Measurements from ENCODE around the gene RGP1. TPM values are rescaled to one million over a fixed set of nuclear protein-coding genes. Genes with fewer than 3 reads are reported as not detected.

Gene RGP1
- total RNA-seq, 1 donor from 2014 or later, result 27.2 TPM

DNA sequence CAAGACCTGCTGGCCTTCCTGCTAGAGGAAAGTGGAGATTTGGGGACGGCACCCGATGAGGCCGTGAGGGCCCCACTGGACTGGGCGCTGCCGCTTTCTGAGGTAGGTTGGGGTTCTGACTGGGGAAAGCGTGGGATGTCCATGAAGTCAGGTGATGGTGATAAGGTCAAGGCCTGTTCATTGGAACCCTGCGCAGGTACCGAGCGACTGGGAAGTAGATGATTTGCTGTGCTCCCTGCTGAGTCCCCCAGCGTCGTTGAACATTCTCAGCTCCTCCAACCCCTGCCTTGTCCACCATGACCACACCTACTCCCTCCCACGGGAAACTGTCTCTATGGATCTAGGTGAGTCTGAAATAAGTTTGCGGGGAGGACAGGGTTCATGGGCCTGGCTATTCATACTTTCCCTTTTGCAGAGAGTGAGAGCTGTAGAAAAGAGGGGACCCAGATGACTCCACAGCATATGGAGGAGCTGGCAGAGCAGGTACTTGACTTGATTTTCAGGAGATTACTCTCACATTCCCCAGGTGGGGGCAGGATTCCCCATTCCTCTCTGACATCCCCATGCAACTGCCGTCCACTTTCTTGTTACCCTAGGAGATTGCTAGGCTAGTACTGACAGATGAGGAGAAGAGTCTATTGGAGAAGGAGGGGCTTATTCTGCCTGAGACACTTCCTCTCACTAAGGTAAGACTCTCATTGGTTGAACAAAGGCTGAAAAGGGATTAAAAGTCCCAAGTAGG is 16.1 kb upstream of the RGP1 start:
- Histone ChIP-seq H2AFZ (ENCODE audit: low read depth, low read length) (peak overlapping the region; percentile 70), H3K9ac (ENCODE audit: low read length) (peak overlapping the region; percentile 91), H3K79me2 (ENCODE audit: insufficient read depth, low read length) (peaks cover 76% of the 10 kb centered on the region), H3K27ac (ENCODE audit: low read depth, low read length) (peak overlapping the region; percentile 92), H3K4me1 (ENCODE audit: insufficient read depth, low read length) (peaks cover 45% of the 10 kb centered on the region), H3K9me3 (ENCODE audit: insufficient read depth, low read depth, low read length) (no peaks in the 10 kb centered on the region), H3K27me3 (ENCODE audit: insufficient read depth, low read length) (no peaks in the 10 kb centered on the region), H3K4me2 (ENCODE audit: low read length) (peak overlapping the region; percentile 99), H3K36me3 (ENCODE audit: insufficient read depth, low read length) (peaks cover 32% of the 10 kb centered on the region), H3K4me3 (ENCODE audit: insufficient read depth, low read depth, low read length) (peak overlapping the region; percentile 93), H4K20me1 (ENCODE audit: insufficient read depth, low read length) (peaks cover 76% of the 10 kb centered on the region)
- peaks cover 15% of the 10 kb centered on the region for H3K36me3 Mint-ChIP-seq (ENCODE audit: low read depth, unreplicated experiment)
- peaks cover 30% of the 10 kb centered on the region for H3K4me1 Mint-ChIP-seq (ENCODE audit: low read depth, unreplicated experiment)
- no peaks in the 10 kb centered on the region for H3K9me3 Mint-ChIP-seq (ENCODE audit: unreplicated experiment)
- TF ChIP-seq, protein P1, sequence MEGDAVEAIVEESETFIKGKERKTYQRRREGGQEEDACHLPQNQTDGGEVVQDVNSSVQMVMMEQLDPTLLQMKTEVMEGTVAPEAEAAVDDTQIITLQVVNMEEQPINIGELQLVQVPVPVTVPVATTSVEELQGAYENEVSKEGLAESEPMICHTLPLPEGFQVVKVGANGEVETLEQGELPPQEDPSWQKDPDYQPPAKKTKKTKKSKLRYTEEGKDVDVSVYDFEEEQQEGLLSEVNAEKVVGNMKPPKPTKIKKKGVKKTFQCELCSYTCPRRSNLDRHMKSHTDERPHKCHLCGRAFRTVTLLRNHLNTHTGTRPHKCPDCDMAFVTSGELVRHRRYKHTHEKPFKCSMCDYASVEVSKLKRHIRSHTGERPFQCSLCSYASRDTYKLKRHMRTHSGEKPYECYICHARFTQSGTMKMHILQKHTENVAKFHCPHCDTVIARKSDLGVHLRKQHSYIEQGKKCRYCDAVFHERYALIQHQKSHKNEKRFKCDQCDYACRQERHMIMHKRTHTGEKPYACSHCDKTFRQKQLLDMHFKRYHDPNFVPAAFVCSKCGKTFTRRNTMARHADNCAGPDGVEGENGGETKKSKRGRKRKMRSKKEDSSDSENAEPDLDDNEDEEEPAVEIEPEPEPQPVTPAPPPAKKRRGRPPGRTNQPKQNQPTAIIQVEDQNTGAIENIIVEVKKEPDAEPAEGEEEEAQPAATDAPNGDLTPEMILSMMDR (IDR thresholded peaks at IDR 0.05; ENCODE audit: insufficient read depth, low read depth, low read length), result no peak
- TF ChIP-seq EZH2 (IDR thresholded peaks at IDR 0.05; ENCODE audit: insufficient read depth, low read length), result no peak
- DNase-seq (ENCODE audit: low read depth) (peak; percentile 66), FAIRE-seq (no peak)
- H3K27me3 Mint-ChIP-seq (ENCODE audit: low read depth, unreplicated experiment), result no peaks in the 10 kb centered on the region
- H3K27ac Mint-ChIP-seq (ENCODE audit: unreplicated experiment), result peak overlapping the region; percentile 95
- peak overlapping the region; percentile 97 for H3K4me3 Mint-ChIP-seq (ENCODE audit: unreplicated experiment)

DNA sequence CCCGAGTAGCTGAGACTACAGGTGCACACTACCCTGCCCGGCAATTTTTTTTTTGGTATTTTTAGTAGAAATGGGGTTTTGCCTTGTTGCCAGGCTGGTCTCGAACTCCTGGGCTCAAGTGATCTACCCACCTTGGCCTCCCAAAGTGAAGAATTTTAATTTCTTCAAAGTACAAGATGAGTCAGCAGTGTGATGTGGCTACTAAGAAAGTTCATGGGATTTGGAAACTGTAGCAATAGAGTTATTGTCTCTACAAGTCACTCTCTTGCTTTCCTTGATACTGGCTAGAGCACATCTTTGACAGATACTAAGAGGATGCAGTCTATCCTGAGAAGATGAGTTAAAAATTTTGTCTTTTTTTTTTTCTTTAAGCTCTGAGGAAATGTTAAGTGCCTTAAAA is 15.0 kb upstream of the RGP1 start:
- no peak overlapping the region for H3K27ac ChIP-seq (ENCODE audit: low read depth, low read length)
- H3K9ac ChIP-seq (ENCODE audit: low read length), result peak overlapping the region; percentile 9
- Mint-ChIP-seq H3K27me3 (ENCODE audit: low read depth, unreplicated experiment) (no peaks in the 10 kb centered on the region), H3K27ac (ENCODE audit: unreplicated experiment) (peak overlapping the region; percentile 77), H3K4me1 (ENCODE audit: low read depth, unreplicated experiment) (peaks cover 30% of the 10 kb centered on the region), H3K4me3 (ENCODE audit: unreplicated experiment) (peak overlapping the region; percentile 97), H3K36me3 (ENCODE audit: low read depth, unreplicated experiment) (peaks cover 22% of the 10 kb centered on the region), H3K9me3 (ENCODE audit: unreplicated experiment) (no peaks in the 10 kb centered on the region)
- peaks cover 34% of the 10 kb centered on the region for H3K4me1 ChIP-seq (ENCODE audit: insufficient read depth, low read length)
- H3K4me2 ChIP-seq (ENCODE audit: low read length), result peak overlapping the region; percentile 99
- FAIRE-seq, result no peak
- no peak overlapping the region for H2AFZ ChIP-seq (ENCODE audit: low read depth, low read length)
- H3K36me3 ChIP-seq (ENCODE audit: insufficient read depth, low read length), result peaks cover 42% of the 10 kb centered on the region
- TF ChIP-seq EZH2 (IDR thresholded peaks at IDR 0.05; ENCODE audit: insufficient read depth, low read length), result no peak
- TF ChIP-seq, protein P1 (IDR thresholded peaks at IDR 0.05; ENCODE audit: insufficient read depth, low read depth, low read length), result no peak
- H3K79me2 ChIP-seq (ENCODE audit: insufficient read depth, low read length), result peaks cover 64% of the 10 kb centered on the region
- H4K20me1 ChIP-seq (ENCODE audit: insufficient read depth, low read length), result peaks cover 79% of the 10 kb centered on the region
- no peak overlapping the region for H3K4me3 ChIP-seq (ENCODE audit: insufficient read depth, low read depth, low read length)
- H3K9me3 ChIP-seq (ENCODE audit: insufficient read depth, low read depth, low read length), result no peaks in the 10 kb centered on the region
- no peak for DNase-seq (ENCODE audit: low read depth)
- H3K27me3 ChIP-seq (ENCODE audit: insufficient read depth, low read length), result no peaks in the 10 kb centered on the region

DNA sequence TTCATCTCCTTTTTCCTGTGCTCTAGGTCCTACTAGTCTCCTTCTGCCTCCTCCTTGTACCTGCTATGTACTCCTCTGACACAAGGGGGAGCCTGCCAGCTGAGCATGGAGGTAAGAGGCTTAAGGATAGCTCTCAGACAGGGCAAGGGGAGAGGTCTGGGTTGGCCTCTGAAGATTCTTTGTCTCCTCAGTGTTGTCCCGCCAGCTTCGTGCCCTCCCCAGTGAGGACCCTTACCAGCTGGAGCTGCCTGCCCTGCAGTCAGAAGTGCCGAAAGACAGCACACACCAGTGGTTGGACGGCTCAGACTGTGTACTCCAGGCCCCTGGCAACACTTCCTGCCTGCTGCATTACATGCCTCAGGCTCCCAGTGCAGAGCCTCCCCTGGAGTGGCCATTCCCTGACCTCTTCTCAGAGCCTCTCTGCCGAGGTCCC is 12.9 kb upstream of the RGP1 start:
- peak; percentile 47 for DNase-seq (ENCODE audit: low read depth)
- no peak overlapping the region for H3K27ac ChIP-seq (ENCODE audit: low read depth, low read length)
- H3K4me1 Mint-ChIP-seq (ENCODE audit: low read depth, unreplicated experiment), result peaks cover 28% of the 10 kb centered on the region
- no peaks in the 10 kb centered on the region for H3K27me3 ChIP-seq (ENCODE audit: insufficient read depth, low read length)
- H2AFZ ChIP-seq (ENCODE audit: low read depth, low read length), result no peak overlapping the region
- no peaks in the 10 kb centered on the region for H3K27me3 Mint-ChIP-seq (ENCODE audit: low read depth, unreplicated experiment)
- FAIRE-seq, result no peak
- no peaks in the 10 kb centered on the region for H3K9me3 ChIP-seq (ENCODE audit: insufficient read depth, low read depth, low read length)
- H3K4me3 Mint-ChIP-seq (ENCODE audit: unreplicated experiment), result no peak overlapping the region
- no peak overlapping the region for H3K9ac ChIP-seq (ENCODE audit: low read length)
- H3K27ac Mint-ChIP-seq (ENCODE audit: unreplicated experiment), result peak overlapping the region; percentile 26
- H3K4me1 ChIP-seq (ENCODE audit: insufficient read depth, low read length), result peaks cover 18% of the 10 kb centered on the region
- TF ChIP-seq, protein P1 (IDR thresholded peaks at IDR 0.05; ENCODE audit: insufficient read depth, low read depth, low read length), result peak; percentile 75
- TF ChIP-seq EZH2 (IDR thresholded peaks at IDR 0.05; ENCODE audit: insufficient read depth, low read length), result no peak
- H4K20me1 ChIP-seq (ENCODE audit: insufficient read depth, low read length), result peaks cover 68% of the 10 kb centered on the region
- no peak overlapping the region for H3K4me2 ChIP-seq (ENCODE audit: low read length)
- H3K79me2 ChIP-seq (ENCODE audit: insufficient read depth, low read length), result peaks cover 43% of the 10 kb centered on the region
- no peaks in the 10 kb centered on the region for H3K9me3 Mint-ChIP-seq (ENCODE audit: unreplicated experiment)
- H3K36me3 ChIP-seq (ENCODE audit: insufficient read depth, low read length), result peaks cover 51% of the 10 kb centered on the region
- peaks cover 32% of the 10 kb centered on the region for H3K36me3 Mint-ChIP-seq (ENCODE audit: low read depth, unreplicated experiment)
- no peak overlapping the region for H3K4me3 ChIP-seq (ENCODE audit: insufficient read depth, low read depth, low read length)

Data from astrocyte (in vitro differentiated cells and primary cell).